ENCODE measurements around the gene BPIFB2.
"Not testable (repeated sequence)": the region's sequence is repeated elsewhere in the genome, so short reads cannot be mapped to it uniquely, and the experiment has no call there.

Gene BPIFB2

DNA sequence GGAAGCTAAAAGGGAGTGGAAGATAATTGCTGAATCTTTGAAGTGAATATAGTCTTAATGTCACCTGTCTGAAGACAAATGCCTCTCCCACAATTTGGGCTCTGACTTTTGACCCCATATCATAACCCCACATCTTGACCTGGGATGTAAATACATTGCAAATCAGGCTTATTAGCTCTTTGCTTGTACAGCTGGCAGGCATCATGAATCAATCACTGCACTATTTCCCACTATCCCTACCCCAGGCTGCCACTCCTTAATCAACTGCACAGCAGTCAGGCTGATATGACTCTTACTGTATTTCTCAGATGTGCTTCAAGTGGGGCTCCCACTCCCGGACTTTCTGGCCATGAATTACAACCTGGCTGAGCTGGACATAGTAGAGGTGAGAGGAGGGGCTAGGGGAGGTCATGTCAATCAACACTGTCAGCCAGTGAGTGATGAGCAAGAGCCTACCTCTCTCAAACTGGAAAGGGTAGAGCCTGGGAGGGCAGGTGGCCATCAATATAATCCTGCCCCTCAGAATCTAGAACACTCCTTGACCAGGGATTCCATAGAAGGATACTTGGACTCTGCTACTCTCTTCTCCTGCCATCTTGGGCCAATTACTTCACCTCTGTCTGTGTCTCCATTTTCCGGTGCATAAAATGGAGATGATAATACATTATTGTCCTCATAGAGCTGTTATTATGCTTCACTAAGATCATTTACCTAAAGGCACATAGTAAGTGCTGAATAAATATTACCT lies 35.7 kb downstream of the BPIFB2 start:
- no peak for FAIRE-seq

DNA sequence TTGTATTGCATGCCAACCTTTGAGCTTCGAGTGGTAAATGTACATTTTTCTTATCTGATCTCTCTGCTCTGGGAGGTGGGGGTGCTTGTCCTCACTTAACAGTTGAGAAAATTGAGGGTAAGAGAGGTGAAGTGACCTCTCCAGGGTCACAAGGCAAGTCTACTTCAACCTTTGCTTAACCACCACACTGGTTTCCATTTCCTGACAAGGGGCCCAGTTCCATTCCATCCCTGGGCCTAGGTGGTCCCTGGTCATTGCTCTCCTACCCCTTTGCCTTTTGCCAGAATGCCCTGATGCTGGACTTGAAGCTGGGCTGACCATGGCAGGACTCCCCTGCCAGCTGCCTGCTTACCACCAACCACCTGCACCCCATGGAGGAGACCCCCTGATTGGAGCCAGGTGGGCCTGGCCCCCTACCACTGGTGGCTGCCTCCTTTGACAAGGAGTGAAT lies 36.3 kb downstream of the BPIFB2 start:
- no peak for FAIRE-seq

DNA sequence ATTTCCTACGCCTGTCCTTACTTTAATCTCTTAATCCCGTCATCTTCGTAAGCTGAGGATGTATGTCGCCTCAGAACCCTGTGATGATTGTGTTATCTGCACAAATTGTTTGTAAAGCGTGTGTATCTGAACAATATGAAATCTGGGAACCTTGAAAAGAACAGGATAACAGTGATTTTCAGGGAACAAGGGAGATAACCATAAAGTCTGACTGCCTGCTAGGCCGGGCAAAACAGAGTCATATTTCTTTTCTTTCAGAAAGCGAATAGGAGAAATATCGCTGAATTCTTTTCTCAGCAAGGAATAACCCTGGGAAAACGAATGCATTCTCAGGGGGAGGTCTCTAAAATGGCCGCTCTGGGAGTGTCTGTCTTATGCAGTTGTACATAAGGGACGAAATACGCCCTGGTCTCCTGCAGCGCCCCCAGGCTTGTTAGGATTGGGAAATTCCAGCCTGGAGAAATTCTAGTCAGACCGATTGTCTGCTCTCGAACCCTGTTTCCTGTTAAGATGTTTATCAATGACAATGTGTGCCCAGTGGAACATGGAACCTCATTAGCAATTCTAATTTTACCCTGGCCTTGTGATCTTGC lies 37.7 kb downstream of the BPIFB2 start:
- FAIRE-seq, result not testable (repeated sequence)

DNA sequence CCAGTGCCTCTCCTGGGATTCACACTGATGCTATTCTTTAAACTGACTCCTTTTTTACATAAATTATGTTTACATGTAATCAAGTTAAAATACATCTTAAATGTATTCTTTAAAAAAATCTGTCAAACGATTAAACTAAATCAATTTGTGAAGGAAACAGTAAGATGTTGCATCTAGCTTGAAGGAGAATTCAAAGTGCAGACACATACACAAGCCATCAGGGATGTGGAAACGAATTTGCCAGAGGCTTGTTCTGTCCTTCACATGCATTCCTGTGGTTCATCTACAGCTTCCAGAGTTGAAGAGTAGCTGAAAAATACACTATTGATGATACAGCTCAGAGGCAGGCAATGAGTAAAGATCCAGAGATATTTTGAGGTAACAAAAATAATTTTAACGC lies 38.9 kb downstream of the BPIFB2 start:
- FAIRE-seq, result no peak

DNA sequence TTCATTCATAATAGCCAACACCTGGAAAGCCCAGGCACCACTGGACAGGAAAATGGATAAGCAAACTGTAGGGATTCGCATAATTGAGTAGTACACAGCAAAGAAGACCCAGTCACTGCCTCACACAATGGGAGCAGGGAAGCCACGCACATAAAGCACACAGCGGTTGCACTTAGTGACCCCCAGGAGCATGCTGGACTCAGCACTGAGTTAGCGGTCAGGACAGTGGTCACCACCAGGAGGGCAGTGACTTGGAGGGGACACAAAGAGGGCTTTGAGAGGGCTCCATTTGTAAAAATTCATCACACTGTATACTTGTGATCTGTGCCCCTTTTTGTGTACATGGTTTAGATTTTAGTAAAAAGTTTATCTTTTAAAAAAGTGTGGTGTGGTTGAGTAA lies 43.8 kb downstream of the BPIFB2 start:
- FAIRE-seq, result no peak

DNA sequence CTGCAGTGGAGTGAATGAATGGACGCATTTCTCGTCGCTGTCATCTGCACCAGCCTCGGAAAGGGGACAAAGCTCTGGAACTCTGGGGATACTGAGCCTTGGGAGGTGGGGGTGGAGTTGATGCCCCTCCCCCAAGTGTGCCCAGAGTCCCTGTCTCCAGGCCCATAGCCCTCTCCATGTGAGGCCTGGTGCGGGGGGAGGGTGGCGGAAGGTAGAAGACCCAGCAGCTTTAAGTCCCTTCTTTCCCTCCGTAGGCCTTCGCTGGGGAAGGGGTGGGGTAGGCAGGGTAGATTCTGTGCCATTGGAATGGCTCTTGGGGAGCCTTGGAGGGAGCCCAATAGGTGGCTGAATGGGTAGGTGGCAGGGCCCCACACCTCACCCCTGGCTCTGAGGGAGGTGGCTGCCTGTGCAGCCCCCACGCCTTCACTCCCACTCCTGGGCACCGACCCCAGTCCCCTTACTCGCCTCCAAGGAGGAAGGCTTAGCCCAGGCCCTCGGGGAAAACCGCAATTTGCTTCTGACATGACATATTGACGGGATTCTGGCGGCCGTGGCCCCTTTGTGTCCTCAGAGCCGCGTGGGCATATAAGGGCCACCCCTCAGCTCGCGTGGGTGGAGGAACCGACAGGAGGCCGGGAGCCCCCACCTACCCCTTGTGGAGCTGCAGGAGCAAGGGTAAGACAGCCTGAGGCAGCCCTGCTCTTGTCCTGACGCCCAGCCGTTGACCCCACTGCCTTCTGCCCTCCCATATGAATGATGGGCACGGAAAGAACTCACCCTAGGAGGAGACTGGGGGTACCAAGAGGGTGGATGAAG lies 46.0 kb downstream of the BPIFB2 start, which contains the start of gene BPIFB3:
Gene BPIFB3 (plus strand): TSS at position 613 of the 816 bp plus-strand sequence. CDS start 1,533 bp downstream, outside the sequence.
- no peak for FAIRE-seq

DNA sequence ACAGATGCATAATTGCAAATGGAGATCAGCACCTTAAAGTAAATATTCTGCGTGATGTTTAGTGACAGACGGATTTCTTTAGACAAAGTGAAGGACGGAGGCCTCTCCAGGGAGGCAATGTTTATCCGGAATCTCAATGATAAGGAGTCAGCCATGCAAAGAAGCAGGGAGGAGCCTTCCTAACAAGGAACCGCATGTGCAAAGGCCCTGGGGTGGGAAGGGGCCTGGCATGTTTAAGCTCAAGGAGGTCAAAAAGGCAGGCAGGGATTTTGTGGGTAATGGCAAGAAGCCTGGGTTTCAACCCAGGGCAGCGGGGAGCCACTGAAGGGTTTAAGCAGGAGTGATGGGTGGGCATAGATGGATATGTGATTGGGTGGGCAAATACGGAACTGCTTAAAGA lies 46.9 kb downstream of the BPIFB2 start:
- no peak for FAIRE-seq

DNA sequence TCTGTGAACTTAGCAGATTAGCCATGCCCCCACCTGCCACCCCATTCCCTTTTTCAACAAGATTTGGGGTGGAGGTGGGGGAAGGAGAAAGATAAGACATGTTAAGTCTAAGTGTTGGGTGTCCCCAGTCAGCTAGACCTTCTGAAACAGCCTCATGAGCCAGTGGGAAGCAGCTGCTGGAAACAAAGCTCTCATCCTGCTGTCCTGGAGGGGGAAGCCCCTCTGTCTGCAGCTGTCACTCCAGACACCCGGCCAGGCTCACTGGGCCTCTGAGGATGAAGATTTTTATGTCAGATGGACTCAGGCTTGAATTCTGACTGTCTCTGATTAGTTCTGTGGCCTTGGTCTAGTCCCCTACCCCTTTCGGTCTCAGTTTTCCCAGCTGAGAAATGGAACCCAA lies 47.3 kb downstream of the BPIFB2 start:
- no peak for FAIRE-seq

DNA sequence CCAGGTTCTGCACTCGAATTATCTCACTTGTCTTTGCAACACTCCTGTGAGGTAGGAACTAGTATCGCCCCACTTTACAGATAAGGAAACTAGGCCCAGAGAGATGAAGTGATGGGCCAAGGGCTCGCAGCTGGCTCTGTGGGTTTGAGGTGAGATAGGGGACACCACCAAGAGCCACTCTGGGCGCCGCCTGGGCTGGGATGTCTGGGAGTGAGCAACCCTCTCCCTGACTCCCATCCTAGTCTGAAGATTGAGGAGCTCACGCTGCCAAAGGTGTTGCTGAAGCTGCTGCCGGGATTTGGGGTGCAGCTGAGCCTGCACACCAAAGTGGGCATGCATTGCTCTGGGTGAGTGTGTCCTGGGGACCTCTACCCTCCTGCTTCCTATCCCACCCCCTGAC lies 51.6 kb downstream of the BPIFB2 start:
- FAIRE-seq, result no peak

DNA sequence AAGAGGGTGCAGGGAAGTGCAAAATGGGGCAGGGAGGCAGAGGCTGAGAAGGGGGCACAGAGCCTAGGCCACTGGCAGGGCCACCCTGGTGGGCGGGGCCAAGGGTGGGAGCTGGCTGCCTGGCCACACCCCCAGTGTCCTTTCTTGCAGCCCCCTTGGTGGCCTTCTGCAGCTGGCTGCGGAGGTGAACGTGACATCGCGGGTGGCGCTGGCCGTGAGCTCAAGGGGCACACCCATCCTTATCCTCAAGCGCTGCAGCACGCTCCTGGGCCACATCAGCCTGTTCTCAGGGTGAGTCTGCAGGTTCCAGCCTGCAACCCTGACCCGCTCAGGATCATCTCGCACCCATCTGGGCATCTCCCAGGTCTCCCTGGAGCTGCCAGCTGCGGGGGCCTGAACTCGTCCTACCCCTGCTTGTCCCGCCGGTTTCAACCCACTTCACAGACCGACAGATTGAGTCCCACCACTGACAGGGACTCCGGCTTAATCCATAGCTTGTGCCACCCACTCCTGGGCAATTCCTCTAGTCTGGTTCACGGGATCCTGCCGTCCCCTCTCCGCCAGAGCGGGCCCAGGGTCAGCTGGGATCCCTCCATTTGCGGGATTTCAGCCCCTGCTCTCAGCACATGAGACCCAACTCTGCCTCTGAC lies 52.4 kb downstream of the BPIFB2 start:
- no peak for FAIRE-seq

DNA sequence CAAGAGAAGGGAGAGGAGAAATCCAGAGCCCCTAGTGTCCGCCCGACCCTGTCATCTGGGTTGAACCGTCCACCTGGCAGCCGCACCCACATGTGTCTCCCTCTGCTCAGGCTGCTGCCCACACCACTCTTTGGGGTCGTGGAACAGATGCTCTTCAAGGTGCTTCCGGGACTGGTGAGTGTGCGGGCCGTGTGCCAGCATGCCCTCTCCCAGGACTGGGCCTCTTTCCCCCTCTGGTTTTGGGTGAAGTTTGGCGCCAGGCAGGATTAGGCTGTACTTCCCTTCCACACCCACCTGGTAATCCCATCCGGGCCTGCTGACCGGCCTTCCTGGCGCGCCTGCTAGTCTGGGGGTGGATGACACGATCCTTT lies 54.1 kb downstream of the BPIFB2 start:
- no peak for FAIRE-seq

DNA sequence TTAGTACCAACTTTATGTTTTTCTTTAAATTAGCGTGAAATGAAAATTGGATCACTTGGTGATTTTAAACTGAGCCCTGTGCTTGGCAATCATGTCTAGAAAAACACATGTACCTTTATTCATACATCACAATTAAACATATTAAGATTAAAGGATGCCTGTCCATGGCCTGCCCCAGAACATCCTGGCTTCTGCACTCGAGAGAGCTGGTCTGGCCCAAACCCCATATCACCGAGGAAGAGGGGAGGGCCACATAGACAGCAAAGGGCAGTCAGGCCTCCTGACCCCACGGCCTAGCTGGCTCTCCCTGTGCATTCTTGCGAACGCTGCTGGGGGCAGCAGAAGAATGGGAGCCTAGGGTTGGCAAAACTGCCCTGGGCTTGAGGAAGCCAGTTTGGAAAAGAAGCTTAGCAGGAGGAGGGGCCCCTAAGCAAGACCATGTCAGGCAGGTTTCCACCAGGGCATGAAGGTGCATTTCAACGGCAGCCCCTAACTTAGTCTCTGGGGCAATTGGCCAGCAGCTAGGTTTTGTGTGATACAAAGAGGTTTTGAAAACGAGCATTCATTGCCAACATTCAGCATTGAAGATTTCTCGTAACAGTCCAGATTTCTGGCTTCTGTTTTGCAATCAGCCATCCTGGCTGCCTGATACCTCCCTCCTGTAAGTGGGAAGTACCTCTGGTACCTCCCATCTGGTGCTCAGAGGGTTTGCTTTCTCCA lies 54.8 kb downstream of the BPIFB2 start:
- FAIRE-seq, result no peak

DNA sequence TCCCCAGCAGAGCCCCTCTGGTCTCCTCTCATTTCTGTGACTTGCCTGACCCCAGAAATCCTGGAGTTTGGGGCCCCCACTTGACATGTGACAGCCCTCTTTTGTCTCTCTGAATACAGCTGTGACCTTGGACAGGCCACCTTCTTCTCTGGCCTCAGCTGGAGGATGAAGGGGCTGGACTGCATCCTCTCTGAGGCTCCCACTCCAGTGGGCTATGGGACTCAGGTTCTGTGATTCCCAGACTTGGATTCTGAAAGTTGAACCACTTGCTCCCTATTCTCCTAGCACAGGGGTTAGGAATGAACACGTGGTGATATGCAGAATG lies 55.3 kb downstream of the BPIFB2 start:
- FAIRE-seq, result no peak

DNA sequence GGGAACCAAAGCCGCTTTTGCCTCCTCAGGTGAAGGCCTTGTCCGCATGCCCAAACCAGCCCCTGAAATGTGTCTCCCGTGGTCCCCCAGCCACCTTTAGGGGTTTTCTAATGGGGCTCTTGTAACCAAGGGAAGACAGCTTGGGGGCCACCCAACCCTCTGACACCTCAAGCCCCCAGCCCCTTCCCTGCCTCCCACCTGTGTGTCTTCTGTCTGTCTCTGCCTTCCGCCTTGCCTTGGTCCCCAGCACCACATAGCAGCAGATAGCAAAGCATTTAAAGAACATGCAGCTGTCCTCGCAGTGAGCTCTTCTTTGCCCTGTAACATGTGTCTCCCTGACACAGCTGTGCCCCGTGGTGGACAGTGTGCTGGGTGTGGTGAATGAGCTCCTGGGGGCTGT lies 55.8 kb downstream of the BPIFB2 start:
- FAIRE-seq, result no peak

DNA sequence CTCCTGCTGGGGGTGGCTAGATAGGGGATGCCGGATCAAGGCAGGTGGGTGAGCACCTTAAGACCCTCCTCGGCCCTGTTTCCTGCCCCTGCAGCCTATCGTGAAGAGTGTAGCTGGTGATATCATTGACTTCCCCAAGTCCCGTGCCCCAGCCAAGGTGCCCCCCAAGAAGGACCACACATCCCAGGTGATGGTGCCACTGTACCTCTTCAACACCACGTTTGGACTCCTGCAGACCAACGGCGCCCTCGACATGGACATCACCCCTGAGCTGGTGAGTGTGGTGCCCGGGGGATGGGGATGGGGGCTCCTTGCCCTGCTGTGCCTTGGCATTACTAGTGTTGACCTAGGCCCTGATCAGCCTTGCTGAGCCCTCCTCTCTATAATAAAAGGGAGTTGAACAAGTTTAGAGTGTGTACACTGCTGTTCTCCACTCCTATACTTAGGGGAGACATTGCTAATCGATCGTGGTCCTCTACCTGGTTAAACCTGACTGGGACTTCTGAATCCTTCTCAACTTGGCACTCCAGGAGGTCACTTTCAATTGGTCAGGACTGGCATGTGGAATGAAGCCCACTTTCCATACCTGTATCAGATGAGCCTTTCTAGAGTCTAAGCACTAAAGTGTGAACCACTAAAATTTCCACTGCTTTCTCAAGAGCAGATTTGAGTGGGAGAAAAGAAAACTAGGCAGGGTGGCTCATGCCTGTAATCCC lies 57.2 kb downstream of the BPIFB2 start:
- FAIRE-seq, result no peak

DNA sequence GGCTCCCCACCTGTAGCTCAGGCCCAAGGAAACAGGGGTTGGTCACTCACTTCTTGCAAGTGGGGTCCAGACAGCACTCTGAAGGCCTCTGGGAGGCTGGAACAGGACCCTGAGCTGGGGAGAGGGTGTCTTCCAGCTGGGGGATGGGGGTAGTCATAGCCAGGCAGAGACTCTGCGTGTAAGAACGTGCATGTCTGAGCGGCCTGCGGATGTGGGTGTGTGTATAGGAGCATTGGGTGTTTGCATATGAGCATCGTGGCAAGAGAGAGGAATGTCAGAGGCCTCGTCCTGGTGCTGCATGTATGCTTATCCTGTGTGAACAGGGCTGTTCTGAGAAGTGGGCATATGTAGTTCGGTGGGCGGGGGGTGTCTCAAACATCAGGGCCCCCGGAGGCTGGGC lies 58.3 kb downstream of the BPIFB2 start:
- FAIRE-seq, result no peak

DNA sequence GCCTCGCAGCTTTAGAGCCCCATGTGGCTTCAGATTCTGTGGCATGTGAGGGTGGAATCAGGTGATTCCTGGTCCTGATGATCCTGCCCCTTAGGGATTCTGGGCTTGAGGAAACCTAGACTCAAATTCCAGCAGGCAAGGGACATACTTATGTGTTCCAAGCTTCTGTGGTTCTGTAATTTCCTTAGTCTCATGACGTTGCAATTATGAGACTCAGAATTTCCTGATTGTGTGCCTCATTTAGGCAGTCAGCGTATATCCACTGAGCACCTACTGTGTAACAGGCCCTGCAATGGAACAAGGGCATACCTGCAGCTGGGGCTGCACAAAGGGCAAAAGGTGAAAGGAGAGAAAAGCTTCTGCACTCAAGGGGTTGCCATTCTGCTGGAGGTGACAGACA lies 60.3 kb downstream of the BPIFB2 start:
- FAIRE-seq, result no peak

DNA sequence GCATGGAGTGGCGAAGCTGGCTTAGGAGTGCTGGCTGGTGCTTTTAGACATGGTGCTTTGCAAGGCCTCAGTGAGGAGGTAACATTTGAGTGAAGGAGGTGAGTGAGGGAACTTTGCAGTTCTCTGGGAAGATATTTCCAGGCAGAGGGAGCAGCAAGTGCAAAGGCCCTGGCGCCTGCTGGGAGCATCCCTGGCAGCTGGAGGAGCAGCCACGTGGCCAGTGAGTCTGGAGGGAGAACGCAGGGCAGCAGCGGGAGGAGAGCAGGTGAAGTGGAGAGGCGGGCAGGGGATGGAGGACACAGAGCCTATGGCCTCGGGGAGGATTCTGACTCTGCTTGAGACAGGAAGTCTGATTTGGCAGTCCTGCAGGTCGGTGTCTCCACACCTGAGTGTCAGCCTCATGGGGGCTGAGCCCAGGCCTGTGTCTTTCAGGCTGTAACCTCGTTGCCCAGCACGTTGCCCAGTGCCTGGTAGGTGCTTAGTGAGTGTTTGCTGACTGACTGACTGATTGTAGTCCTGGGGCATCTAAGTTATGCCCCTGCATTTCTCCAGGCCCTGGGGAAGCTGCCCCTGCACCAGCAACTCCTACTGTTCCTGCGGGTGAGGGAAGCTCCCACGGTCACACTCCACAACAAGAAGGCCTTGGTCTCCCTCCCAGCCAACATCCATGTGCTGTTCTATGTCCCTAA lies 60.9 kb downstream of the BPIFB2 start:
- FAIRE-seq, result no peak

DNA sequence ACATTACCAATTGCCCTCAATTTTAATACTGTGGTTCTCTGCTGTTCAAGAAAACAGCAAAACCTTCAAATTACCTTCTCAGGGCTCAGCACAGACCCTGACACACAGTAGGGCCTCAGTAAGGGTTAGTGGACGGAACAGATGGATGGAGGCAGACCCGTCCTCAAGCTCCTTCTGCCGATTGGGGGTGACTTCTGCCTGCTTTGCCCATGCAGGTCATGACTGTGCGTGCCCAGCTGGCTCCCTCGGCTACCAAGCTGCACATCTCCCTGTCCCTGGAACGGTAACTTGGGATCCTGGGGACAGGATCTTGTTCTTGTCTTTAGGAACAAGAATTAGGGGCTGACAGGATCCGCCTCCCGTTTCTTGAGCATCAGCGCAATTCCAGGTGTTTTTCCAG lies 62.2 kb downstream of the BPIFB2 start:
- no peak for FAIRE-seq

DNA sequence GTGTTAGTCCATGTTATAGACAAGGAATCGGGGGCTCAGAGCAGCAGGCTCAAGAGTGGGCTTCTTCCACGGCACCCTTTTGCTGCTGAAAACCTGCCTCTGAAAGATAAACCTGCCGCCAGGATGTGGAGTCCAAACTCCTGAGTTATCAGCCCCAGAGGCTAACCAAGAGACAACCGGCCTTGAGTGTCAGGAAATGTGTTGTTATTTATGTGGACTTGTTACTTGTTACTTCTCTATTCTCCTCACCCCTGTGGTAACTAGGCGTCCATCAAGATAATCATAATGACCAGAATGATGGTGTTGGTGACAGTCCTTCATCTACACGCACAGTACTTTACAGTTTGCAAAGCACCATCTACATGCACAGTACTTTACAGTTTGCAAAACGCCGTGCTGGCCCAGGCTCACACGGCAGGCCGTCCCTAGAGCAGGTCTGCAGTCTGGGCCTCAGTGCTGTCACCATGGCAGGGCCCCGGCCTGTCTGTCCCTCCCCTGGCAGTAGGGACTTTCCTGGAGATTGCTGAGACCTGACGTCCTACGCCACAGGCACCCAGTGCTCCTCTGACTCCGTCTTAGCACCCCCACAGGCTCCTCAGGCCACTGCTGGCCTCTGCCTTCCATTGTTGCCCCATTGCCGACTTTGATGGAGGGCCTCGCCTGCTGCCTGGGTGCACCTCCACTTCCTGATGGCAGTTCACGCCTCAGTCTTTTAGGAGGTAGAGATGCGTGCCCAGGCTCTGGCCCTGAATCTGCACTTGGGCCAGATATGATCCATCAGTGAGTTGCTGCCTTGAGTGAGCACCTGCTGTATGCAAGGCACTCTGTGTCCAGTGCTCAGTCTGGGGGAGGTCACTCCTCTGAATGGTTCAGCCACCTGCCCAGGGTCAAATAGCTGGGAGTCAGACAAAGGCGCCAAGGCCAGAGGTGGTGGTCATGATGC lies 62.9 kb downstream of the BPIFB2 start:
- no peak for FAIRE-seq

Measured in G401.6 (cell line).